Hematopoietic multipotent progenitor cell treated with erythropoietin and hydrocortisone succinate and interleukin-3 and kit ligand, for 15 days (in vitro differentiated cells): Measurements from ENCODE around the gene AXIN2.

Experiments used
- DNase-seq: peaks from one replicate; pipeline ENCODE4 v3.0.0-alpha.2; 2015; ENCODE audit warnings: low spot score

The AXIN2 gene

GRCh38 chr17:65483438-65483837, 78.0 kb downstream of the AXIN2 start:
- DNase-seq, result no peak

GRCh38 chr17:65482201-65482600, 79.2 kb downstream of the AXIN2 start:
- no peak for DNase-seq

- DNase-seq, result no peak
Measured at GRCh38 chr17:65479282-65479681, 82.2 kb downstream of the AXIN2 start.
